M059J (cell line): ENCODE data around the gene SAMD10. TPM values are rescaled to one million over a fixed set of nuclear protein-coding genes. Genes with fewer than 3 reads are reported as not detected.
"Not testable (repeated sequence)": the region's sequence is repeated elsewhere in the genome, so short reads cannot be mapped to it uniquely, and the experiment has no call there.

Experiments used
- DNase-seq: peaks from one replicate; pipeline ENCODE4 v3.0.0-alpha.2; 2012; ENCODE audit warnings: low read depth
- total RNA-seq: library from RNA; depleted of rRNA; stranded (reverse); fragments of >200 nt; shearing (Covaris generic); gene quantifications from 2 replicates; pipeline ENCODE4 v1.2.3, GENCODE V29; 2014

SAMD10 gene
- total RNA-seq, 1 experiment from 2014 or later = 1.2 TPM

- no peak for DNase-seq
These were observed 10.3 kb downstream of the SAMD10 start for GRCh38 chr20:63968928-63969760.

GRCh38 chr20:63968136-63968927 lies 11.1 kb downstream of the SAMD10 start:
- DNase-seq = no peak

- DNase-seq = no peak
These were observed 11.9 kb downstream of the SAMD10 start for GRCh38 chr20:63967330-63968135.

GRCh38 chr20:63966944-63967322 lies 12.5 kb downstream of the SAMD10 start:
- no peak for DNase-seq

GRCh38 chr20:63966172-63966943 lies 13.1 kb downstream of the SAMD10 start:
- no peak for DNase-seq

- no peak for DNase-seq
These were observed 15.0 kb downstream of the SAMD10 start for GRCh38 chr20:63964412-63964811.

- no peak for DNase-seq
These were observed 15.6 kb downstream of the SAMD10 start for GRCh38 chr20:63963784-63964301.

- DNase-seq = no peak
These were observed 16.1 kb downstream of the SAMD10 start for GRCh38 chr20:63963348-63963741.

- no peak for DNase-seq
These were observed 16.8 kb downstream of the SAMD10 start for GRCh38 chr20:63962426-63963347.

- no peak for DNase-seq
These were observed 17.6 kb downstream of the SAMD10 start for GRCh38 chr20:63961664-63962425.

GRCh38 chr20:63960654-63961621 lies 18.5 kb downstream of the SAMD10 start:
- not testable (repeated sequence) for DNase-seq

- DNase-seq = no peak
These were observed 19.8 kb downstream of the SAMD10 start for GRCh38 chr20:63959699-63960075.

GRCh38 chr20:63958964-63959698 lies 20.3 kb downstream of the SAMD10 start:
- no peak for DNase-seq

- DNase-seq = no peak
These were observed 21.0 kb downstream of the SAMD10 start for GRCh38 chr20:63958471-63958870.

GRCh38 chr20:63957690-63958441 lies 21.6 kb downstream of the SAMD10 start:
- DNase-seq = no peak

- peak; percentile 73 for DNase-seq
These were observed 22.3 kb downstream of the SAMD10 start for GRCh38 chr20:63957004-63957689.
